C4-2B (cell line): Measurements from ENCODE around the gene HLCS.

Experiments used
- CTCF ChIP-seq: fragments of 450-650 bp; conservative IDR thresholded peaks from 2 replicates; pipeline ENCODE4 v1.5.1; 2017; ENCODE audit warnings: mild to moderate bottlenecking
- ZFX ChIP-seq: fragments of 450-650 bp; IDR thresholded peaks from 2 replicates; pipeline ENCODE4 v1.6.1; 2017

- TF ChIP-seq CTCF = no peak
- no peak for TF ChIP-seq ZFX
Observed at GRCh38 chr21:36743446-36743845, 223.0 kb downstream of the HLCS start.
